ENCODE data around the gene FAM110C. TPM values are rescaled to one million over a fixed set of nuclear protein-coding genes. Genes with fewer than 3 reads are reported as not detected.

The FAM110C gene
- total and polyA plus RNA-seq, 9 donors: 4.1 to 47.4 (median 7.3) TPM

DNA sequence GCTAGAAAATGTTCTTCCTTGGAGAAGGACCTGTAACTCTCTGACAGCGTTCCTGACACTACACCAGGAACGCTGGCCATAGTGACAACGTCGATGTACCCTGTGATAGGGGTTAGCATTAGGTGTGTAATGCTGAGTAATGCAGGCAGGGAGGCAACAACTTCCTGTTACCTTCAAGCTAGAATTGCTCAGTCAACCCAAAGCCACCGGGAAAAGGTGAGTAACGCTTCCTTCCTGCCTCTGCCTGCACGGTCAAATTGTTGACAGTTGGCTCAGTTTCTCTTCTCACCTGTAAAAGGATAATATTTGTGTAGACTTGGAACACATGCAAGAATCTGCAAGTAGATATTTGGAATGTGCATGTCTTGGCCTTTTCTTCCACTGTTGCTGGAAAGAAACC, 12.7 kb downstream of the FAM110C start:
- 71 to 79% (median 73%) methylated on average over 7 of the region's 7 CpGs for WGBS, 3 donors
- Histone ChIP-seq H3K9me3 (no peaks in the 10 kb centered on the region), H3K36me3 (no peaks in the 10 kb centered on the region), H3K4me1 (ENCODE audit: insufficient read depth) (no peaks in the 10 kb centered on the region), H3K27me3 (no peaks in the 10 kb centered on the region), H3K27ac (no peak overlapping the region), H3K4me3 (no peak overlapping the region)
- intact Hi-C loops (cut with DNase I): no loop called here
- no peak for TF ChIP-seq POLR2A (IDR thresholded peaks at IDR 0.05)
- no peak for TF ChIP-seq EP300 (IDR thresholded peaks at IDR 0.05)
- TF ChIP-seq, protein P1, sequence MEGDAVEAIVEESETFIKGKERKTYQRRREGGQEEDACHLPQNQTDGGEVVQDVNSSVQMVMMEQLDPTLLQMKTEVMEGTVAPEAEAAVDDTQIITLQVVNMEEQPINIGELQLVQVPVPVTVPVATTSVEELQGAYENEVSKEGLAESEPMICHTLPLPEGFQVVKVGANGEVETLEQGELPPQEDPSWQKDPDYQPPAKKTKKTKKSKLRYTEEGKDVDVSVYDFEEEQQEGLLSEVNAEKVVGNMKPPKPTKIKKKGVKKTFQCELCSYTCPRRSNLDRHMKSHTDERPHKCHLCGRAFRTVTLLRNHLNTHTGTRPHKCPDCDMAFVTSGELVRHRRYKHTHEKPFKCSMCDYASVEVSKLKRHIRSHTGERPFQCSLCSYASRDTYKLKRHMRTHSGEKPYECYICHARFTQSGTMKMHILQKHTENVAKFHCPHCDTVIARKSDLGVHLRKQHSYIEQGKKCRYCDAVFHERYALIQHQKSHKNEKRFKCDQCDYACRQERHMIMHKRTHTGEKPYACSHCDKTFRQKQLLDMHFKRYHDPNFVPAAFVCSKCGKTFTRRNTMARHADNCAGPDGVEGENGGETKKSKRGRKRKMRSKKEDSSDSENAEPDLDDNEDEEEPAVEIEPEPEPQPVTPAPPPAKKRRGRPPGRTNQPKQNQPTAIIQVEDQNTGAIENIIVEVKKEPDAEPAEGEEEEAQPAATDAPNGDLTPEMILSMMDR (IDR thresholded peaks at IDR 0.05): no peak
- no peak for DNase-seq

DNA sequence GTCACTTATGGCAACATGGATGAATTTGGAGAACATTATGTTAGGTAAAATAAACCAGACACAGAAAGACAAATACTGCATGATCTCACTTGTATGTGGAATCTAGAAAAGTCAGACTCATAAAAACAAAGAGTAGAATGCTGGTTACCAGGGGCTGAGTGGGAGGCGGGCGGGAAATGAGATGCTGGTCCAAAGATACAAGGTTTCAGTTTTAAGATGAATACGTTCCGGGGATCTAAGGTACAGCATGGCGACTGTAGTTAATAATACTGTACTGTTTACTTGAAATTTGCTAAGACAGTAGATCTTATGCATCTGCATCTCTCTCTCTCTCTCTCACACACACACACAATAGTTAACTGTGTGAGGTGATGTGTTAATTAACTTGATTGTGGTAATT, 14.2 kb downstream of the FAM110C start:
- WGBS, 3 donors: 90 to 93% (median 92%) methylated on average over 5 of the region's 5 CpGs
- no peak for DNase-seq
- intact Hi-C loops (cut with DNase I): no loop called here
- Histone ChIP-seq H3K9me3 (no peaks in the 10 kb centered on the region), H3K27me3 (no peaks in the 10 kb centered on the region), H3K36me3 (no peaks in the 10 kb centered on the region), H3K4me3 (no peak overlapping the region), H3K27ac (no peak overlapping the region), H3K4me1 (ENCODE audit: insufficient read depth) (no peaks in the 10 kb centered on the region)
- no peak for TF ChIP-seq POLR2A (IDR thresholded peaks at IDR 0.05)
- TF ChIP-seq, protein P1 (IDR thresholded peaks at IDR 0.05): no peak
- no peak for TF ChIP-seq EP300 (IDR thresholded peaks at IDR 0.05)

DNA sequence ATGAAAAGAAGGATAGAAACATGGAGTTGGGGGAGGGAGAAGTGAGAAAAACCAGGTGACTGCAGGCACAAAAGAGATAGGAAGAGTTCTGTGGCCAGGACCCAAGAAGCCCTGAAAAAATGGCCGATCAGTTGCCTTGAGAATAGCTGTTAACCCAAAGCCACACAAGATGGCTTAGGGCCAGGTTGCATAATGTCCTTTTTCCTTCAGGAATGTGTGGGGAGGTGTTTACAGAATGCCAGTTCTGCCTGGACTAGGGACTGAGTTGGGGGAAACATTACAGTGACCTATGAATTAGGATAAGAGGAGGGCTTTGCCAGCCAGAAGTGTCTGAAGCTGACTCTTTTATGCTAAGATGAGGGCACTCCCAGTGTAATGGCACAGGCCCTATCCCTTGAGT, 17.1 kb downstream of the FAM110C start:
- H3K27ac ChIP-seq: no peak overlapping the region
- no peaks in the 10 kb centered on the region for H3K9me3 ChIP-seq
- intact Hi-C loops (cut with DNase I): no loop called here
- H3K36me3 ChIP-seq: no peaks in the 10 kb centered on the region
- 36 to 59% (median 48%) methylated on average over 1 of the region's 1 CpG for WGBS, 3 donors
- TF ChIP-seq EP300 (IDR thresholded peaks at IDR 0.05) (no peak), POLR2A (IDR thresholded peaks at IDR 0.05) (no peak)
- TF ChIP-seq, protein P1 (IDR thresholded peaks at IDR 0.05): no peak
- DNase-seq: no peak
- H3K4me1 ChIP-seq (ENCODE audit: insufficient read depth): no peaks in the 10 kb centered on the region
- no peak overlapping the region for H3K4me3 ChIP-seq
- no peaks in the 10 kb centered on the region for H3K27me3 ChIP-seq

DNA sequence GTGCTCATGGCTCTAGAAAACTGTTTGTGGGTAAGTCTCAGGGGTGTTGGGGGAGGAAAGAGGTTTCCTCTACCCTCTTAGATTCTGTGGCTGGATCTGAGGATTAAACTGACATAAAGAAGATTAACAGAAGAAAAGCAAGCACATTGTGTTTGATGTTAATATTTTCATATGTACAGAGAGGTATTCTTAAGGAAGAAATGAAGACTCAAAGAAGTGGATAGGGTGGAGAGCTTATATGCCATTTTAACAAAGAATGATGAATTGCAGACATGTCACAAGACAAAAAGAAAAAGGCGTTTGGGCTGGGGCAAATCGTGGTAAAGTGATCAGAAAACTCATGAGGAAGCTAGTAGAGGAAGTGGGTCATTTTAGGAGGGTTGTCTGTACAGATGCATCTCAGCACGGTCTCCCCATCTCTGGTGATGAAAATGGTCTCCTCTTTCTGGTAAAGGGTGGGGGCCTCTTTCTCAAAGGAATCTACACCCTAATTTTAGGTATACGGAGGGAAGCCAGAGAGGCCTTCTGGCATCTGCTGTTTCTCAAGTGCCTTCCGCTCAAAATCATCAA, 17.8 kb downstream of the FAM110C start:
- no peak overlapping the region for H3K27ac ChIP-seq
- no peak for TF ChIP-seq POLR2A (IDR thresholded peaks at IDR 0.05)
- TF ChIP-seq EP300 (IDR thresholded peaks at IDR 0.05): no peak
- TF ChIP-seq, protein P1 (IDR thresholded peaks at IDR 0.05): no peak
- WGBS, 3 donors: 82 to 86% (median 83%) methylated on average over 5 of the region's 5 CpGs
- DNase-seq: no peak
- H3K4me1 ChIP-seq (ENCODE audit: insufficient read depth): no peaks in the 10 kb centered on the region
- no peaks in the 10 kb centered on the region for H3K9me3 ChIP-seq
- no peaks in the 10 kb centered on the region for H3K27me3 ChIP-seq
- intact Hi-C loops (cut with DNase I): no loop called here
- no peak overlapping the region for H3K4me3 ChIP-seq
- no peaks in the 10 kb centered on the region for H3K36me3 ChIP-seq
